GM21515 (cell line): ENCODE results near the gene GPM6B.
"Not testable (repeated sequence)": the region's sequence is repeated elsewhere in the genome, so short reads cannot be mapped to it uniquely, and the experiment has no call there.

Source experiments
- ATAC-seq: cut with Tn5 transposase; IDR thresholded peaks from one replicate; pipeline ENCODE4 v1.9.1; 2021; ENCODE audit not compliant: unreplicated experiment

GPM6B gene

GRCh38 chrX:13733506-13733905 lies 83.4 kb downstream of the GPM6B start:
- no peak for ATAC-seq

DNA sequence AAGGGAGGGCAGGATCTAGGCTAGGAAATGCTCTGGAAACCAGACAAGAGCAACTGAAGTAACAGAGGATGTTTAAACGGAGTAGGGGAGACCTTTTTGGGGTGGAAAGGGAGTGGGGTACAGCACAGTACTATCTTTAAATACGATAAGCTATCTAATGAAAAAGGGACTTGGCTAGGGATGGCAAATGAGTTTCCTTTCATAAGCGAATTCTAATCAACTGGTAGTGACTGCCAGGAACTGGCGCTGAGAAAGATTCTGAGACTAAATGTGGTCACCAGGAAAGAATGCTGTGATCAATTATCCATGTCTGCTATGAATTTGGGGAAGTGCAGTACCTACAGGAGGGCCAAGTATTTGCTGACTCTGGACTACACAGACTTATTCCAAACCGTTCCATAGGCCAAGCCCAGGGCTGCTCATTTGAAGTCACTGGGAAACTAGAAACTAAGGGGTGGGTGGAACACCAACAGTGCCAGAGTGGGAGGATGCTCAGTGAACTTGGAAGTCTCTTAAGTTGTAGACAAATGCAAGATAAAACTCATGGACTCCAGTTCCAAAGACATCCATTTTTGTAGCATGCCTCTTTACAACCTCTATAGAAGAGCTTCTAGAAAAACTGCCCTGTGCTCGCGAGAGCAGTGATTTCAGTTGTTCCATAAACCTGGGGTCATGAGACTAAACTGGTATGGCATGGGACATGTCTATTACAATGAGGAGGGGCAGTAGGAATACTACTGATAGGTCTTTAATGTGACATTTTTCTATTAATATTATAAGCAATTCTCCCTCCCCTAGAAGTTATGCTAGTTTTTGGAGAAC lies 84.4 kb downstream of the GPM6B start:
- ATAC-seq, result no peak

- ATAC-seq, result not testable (repeated sequence)
Observed at GRCh38 chrX:13730523-13730922, 86.4 kb downstream of the GPM6B start.

DNA sequence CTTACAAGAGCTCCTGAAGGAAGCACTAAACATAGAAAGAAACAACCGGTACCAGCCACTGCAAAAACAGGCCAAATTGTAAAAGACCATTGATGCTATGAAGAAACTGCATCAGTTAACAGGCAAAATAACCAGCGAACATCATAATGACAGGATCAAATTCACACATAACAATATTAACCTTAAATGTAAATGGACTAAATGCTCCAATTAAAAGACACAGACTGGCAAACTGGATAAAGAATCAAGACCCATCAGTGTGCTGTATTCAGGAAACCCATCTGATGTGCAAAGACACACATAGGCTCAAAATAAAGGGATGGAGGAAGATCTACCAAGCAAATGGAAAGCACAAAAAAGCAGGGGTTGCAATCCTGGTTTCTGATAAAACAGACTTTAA lies 90.3 kb downstream of the GPM6B start:
- not testable (repeated sequence) for ATAC-seq

GRCh38 chrX:13724878-13725277 lies 92.0 kb downstream of the GPM6B start:
- not testable (repeated sequence) for ATAC-seq

DNA sequence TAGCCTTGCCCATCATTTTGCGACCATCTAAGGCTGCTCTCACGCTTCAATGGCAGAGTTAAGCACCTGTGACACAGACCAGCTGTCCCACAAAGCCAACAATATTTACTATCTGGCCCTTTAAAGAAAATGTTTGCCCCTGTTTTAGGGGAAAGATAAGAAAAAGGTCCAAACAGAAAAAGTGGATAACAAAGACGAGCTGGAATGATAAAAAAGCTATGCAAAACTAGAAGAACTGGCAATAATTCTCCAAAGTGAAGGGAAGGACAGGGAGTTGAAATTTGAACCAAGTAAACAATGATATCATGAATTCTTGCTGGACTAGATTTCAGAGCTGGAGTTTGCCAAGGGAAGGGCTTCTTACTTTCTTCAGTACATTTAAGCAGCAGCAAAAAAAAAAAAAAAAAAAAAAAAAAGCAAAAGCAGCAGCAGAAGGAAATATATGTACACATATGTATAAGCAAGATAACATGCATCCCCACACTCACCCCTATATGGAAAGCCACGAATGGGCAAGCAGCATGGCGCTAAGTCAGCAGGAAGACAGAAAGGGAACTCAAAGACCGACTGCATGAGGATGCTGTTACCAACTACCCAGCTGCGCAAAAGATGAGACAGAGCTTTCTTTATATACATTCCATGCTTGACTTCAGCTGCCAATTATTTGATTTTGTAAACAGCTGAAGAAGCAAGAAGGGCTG lies 94.9 kb downstream of the GPM6B start:
- ATAC-seq, result no peak

GRCh38 chrX:13721371-13721770 lies 95.5 kb downstream of the GPM6B start:
- ATAC-seq, result no peak
